ENCODE measurements around the gene MAFG.
A peak's percentile ranks its signal among the peaks of the same experiment; 100 is the strongest.

DNA sequence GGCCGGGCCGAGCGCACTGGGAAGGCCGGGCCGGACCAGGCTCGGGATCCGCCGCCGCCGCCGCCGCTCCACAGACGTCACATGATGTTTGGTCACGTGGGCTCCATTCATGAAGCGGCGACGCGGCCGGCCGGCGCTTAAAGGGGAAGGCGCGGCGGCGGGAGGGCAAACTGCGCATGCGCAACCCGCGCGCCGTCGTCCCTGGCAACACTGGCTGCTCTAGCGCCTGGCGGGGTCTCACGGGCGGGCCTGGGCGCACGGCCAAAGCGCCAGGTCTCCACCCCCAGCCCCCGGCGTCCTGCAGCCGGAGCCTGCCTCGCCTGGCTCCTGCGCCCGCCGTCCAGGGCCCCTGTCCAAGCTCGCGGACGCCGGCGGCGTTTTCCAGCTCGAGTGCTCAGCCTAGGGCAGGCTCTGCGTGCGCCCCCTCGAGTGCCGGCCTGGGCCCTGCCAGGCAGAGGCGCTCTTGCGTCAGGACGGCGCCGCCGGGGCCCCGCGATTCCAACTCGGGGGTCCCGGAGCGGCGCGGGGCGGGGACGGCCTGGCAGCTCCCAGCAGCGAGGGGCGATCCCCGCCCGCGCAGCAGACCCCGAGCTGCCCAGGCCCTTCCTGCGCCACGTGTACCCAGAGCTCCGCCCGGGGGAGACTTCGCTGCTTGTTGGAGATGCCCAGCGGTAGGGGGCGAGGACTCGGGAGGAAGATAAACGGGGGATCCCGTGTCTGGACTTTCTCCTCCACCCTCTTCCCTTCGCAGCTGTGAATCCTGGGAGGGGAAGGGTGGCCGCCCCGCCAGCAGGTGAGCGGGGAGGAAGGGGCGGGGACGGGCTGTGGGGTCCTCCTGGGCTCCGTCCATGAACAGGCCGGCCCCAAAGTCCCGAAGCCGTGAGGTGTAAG is at the start of gene MAFG:
- TF ChIP-seq, protein P1, sequence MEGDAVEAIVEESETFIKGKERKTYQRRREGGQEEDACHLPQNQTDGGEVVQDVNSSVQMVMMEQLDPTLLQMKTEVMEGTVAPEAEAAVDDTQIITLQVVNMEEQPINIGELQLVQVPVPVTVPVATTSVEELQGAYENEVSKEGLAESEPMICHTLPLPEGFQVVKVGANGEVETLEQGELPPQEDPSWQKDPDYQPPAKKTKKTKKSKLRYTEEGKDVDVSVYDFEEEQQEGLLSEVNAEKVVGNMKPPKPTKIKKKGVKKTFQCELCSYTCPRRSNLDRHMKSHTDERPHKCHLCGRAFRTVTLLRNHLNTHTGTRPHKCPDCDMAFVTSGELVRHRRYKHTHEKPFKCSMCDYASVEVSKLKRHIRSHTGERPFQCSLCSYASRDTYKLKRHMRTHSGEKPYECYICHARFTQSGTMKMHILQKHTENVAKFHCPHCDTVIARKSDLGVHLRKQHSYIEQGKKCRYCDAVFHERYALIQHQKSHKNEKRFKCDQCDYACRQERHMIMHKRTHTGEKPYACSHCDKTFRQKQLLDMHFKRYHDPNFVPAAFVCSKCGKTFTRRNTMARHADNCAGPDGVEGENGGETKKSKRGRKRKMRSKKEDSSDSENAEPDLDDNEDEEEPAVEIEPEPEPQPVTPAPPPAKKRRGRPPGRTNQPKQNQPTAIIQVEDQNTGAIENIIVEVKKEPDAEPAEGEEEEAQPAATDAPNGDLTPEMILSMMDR (conservative IDR thresholded peaks at IDR 0.05; ENCODE audit: low read depth, low read length): peak; percentile 55; the same call in 1 of the 2 replicates
- TF ChIP-seq EZH2 (IDR thresholded peaks at IDR 0.05; ENCODE audit: borderline replicate concordance, low read depth, low read length, poor library complexity, severe bottlenecking): no peak
